Measurements from ENCODE around the gene TXNRD2.
"Not testable (repeated sequence)": the region's sequence is repeated elsewhere in the genome, so short reads cannot be mapped to it uniquely, and the experiment has no call there.

The TXNRD2 gene

GRCh38 chr22:19848298-19849224 is 93.1 kb downstream of the TXNRD2 start:
- no peak for DNase-seq (ENCODE audit: low read depth in 2 of 2, low spot score in 1 of 2)

DNA sequence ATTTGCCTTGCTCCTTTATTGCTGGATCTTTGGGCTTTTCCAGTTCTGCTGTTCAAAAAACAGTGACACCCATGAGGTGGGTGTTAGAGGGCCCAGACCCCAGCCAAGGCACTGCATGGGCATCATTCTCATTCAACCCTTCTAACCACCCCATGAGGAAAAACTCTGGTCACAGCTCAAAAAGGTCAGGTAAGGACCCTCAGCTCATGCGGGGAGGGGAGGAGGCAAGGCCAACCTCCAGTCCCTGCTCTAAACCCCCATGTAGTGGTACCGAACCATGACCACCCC is 94.3 kb downstream of the TXNRD2 start:
- no peak for DNase-seq (ENCODE audit: low read depth in 2 of 2, low spot score in 1 of 2)

DNA sequence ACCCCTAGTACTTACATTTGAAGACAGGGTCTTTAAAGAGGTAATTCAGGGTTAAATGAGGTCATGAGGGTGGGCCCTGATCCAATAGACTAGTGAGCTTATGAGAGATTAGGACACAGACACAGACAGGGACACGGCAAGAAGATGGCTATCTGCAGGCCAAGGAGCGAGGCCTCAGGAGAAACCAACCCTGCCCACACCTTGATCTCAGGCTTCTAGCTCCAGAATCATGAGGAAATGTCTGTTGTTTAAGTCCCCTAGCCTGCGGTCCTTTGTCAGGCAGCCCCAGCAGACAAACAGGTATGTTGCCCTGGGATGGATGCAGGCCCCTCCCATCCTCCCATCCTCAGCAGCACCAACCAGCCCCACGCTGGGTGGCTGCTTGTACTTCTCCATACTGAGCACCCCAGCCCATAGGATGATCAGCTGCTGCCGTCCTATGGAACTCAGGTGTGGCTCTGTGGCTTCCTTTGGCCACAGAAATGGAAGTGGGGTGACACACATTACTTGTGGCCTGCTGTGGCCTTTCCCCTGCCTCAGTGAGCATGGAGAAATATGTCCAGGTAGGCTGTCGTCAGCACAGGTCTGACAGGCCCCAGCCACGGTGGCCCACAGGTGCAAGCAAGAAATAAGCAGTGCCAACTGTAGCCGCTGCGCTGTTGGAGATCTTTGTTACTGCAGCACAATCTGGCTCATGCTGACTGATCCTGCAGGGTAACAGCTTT is 94.8 kb downstream of the TXNRD2 start:
- DNase-seq (ENCODE audit: low read depth in 2 of 2, low spot score in 1 of 2) = no peak

- no peak for DNase-seq (ENCODE audit: low read depth in 2 of 2, low spot score in 1 of 2)
Observed at GRCh38 chr22:19845054-19845722, 96.4 kb downstream of the TXNRD2 start.

GRCh38 chr22:19844377-19845053 is 97.1 kb downstream of the TXNRD2 start:
- DNase-seq (ENCODE audit: low read depth in 2 of 2, low spot score in 1 of 2) = no peak

DNA sequence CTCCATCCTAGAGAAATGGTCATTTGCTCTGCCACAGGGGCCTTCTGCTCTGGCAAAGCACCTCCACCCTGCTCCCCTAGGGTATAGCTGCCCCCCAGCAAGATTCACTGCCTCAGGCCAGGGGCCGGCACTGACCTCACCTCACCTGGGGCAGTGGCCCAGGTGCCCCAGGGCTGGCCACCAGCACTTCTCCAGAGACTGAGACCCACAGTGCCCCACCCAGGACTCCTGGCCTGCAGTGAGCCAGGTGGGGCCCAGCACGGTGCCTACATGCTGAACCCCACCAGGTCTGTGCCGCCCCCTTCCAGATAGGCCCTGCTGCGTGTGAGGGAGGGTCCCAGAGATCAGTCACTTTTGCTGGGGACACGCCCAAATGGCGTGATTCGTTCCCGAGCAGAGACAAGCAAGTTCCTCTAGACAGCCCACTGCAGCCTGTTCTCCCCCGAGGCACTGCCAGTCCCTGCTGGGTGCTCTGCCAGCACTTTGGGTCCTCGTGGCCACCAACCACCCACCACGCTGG is 97.7 kb downstream of the TXNRD2 start:
- no peak for DNase-seq (ENCODE audit: low read depth in 2 of 2, low spot score in 1 of 2)

DNA sequence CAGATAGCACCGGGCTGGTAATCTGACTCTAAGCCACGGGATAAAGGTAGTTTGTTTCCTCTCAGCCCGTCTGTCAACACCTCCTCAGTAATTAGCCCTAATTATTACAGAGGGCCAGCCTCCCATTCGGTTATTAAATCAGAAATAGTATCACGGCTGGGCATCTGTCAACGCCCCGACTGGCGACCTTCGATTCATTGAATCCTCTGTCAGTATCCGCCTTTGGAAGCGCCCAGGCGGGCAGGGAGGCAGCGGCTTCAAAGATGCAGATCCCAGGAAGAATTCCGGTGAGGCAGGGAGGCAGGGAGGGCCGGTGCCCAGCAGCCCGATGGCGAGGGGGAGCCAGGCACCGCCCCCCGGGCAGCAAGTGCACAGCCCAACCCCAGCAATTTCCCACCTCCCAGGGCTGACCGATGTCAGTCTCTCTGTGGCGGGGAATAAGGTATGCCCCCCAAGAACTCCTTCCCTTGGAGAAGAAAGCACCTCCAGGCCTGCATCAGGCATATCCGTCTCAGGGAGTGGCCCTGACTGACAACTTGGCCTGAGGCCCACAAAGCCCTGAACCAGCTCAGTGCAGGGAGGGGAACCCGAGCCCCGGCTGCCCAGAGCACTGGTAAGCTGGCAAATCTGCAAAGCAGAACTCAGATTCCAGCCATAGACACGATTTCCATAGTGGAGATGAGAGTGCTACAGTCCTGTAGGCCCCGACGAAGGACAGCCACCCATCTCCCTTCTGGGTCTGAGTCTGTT is 98.3 kb downstream of the TXNRD2 start:
- no peak for DNase-seq (ENCODE audit: low read depth in 2 of 2, low spot score in 1 of 2)

DNA sequence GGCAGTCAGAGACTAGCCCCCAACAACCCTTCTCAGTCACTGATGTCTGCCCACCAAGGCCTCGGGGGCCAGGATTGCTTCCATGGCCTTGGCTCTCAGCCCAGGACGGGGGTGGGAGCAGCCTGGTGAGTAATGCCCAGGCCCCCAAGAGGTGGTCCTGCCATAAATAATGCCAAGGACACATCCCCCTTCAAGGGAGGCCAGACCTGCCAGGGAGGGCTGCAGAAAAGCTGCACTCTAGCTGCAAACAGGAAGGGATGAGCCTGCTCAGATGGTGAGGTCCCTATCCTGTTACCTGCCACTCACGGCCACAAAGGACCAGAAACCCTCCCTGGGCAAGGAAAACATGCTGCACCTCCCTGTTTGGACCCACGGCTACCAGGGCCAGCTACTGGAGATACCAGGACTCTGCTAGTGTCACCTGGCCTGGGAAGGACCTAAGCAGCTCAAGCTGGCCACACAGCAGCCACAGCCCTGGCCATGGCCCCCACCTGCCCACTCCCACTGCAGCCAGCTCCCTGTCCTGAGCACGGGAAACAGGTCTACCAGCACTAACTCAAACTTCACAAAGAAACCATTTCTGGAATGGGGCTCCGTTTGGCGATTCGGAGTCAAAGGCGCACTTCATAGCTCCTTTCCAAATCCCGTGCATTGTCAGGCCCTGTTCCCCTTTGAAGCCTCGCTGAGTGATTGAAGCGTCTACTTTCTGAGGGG is 99.1 kb downstream of the TXNRD2 start:
- DNase-seq (ENCODE audit: low read depth in 2 of 2, low spot score in 1 of 2) = no peak

GRCh38 chr22:19841641-19842392 is 99.8 kb downstream of the TXNRD2 start:
- no peak for DNase-seq (ENCODE audit: low read depth in 2 of 2, low spot score in 1 of 2)

- no peak for DNase-seq (ENCODE audit: low read depth in 2 of 2, low spot score in 1 of 2)
Observed at GRCh38 chr22:19840955-19841640, 100.5 kb downstream of the TXNRD2 start.

GRCh38 chr22:19840059-19840458 is 101.6 kb downstream of the TXNRD2 start:
- no peak for DNase-seq (ENCODE audit: low read depth in 2 of 2, low spot score in 1 of 2)

GRCh38 chr22:19837915-19838314 is 103.7 kb downstream of the TXNRD2 start:
- no peak for DNase-seq (ENCODE audit: low read depth in 2 of 2, low spot score in 1 of 2)

DNA sequence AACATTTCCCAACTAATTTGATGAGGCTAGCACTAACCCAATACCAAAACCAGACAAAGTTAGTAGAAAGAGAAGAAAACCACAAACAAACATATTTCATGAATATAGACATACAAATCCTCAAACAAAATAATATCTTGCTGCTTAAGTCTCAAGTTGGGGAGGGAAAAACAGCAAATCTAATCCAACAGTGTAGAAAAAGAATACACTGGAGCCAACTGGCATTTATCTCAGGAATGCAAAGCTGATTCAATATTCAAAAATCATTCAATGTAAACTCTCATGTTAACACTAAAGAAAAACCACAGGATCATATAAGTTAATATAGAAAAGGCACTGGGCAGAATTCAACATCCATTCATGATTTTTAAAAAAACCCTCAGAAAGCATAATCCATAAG is 105.1 kb downstream of the TXNRD2 start:
- DNase-seq (ENCODE audit: low read depth in 2 of 2, low spot score in 1 of 2) = no peak

DNA sequence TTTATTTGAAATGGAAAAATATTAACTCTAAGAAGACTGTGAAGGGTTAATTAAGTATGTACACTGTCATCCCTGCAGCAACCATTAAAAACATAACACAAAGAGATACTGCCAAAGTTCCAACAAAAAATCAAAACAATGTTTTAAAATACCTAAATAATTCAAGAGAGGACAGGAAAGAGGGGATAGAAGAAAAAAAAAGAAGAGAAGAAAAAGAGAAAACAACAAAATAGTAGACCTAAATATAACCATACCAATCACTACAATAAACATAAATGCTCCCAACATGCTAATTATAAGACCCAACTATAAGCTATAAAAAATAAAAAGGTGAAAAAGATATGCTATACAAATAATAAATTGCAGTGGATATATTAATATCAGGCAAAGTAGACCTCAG is 107.0 kb downstream of the TXNRD2 start:
- DNase-seq (ENCODE audit: low read depth in 2 of 2, low spot score in 1 of 2) = no peak

GRCh38 chr22:19833327-19833726 is 108.3 kb downstream of the TXNRD2 start:
- DNase-seq (ENCODE audit: low read depth in 2 of 2, low spot score in 1 of 2) = not testable (repeated sequence)

- DNase-seq (ENCODE audit: low read depth in 2 of 2, low spot score in 1 of 2) = no peak
Observed at GRCh38 chr22:19832476-19833108, 109.0 kb downstream of the TXNRD2 start.

DNA sequence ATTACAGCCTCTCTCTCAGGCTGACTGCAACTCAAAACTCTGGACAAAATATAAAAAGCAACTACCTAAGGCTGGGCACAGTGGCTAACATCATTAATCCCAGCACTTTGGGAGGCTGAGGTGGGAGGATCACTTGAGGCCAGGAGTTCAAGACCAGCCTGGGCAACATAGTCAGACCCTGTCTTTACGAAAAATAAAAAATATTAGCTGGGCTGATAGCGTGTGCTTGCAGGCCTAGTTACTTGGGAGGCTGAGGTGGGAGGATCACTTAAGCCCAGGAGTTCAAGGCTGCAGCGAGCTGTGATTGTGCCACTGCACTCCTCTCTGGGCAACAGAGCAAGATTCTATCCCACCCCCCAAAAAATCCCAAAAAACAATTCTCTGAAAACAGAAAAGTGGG is 109.6 kb downstream of the TXNRD2 start:
- DNase-seq (ENCODE audit: low read depth in 2 of 2, low spot score in 1 of 2) = not testable (repeated sequence)

GRCh38 chr22:19831016-19831415 is 110.6 kb downstream of the TXNRD2 start:
- no peak for DNase-seq (ENCODE audit: low read depth in 2 of 2, low spot score in 1 of 2)

Data from stimulated activated CD8-positive, alpha-beta memory T cell treated with anti-CD3 and anti-CD28 coated beads, Interleukin-4, amount 100 ng/mL, for 4 hours (primary cell).